Sciatic nerve (tissue), 2 donors: ENCODE results near the gene DLG2. TPM values are rescaled to one million over a fixed set of nuclear protein-coding genes. Genes with fewer than 3 reads are reported as not detected.

ENCODE experiments used
- ATAC-seq: fragments of 200-7000 bp; cut with Tn5 transposase; one replicate; pipeline ENCODE4 v1.9.1; 2020; ENCODE audit warnings: mild to moderate bottlenecking, moderate library complexity
- DNase-seq: peaks from one replicate; pipeline ENCODE4 v3.0.0-alpha.2; 2020; ENCODE audit warnings: low spot score
- intact Hi-C: fragments of 100-400 bp; cut with DNase I; formaldehyde crosslinking; loops from one replicate; pipeline ENCODE4 v1.14.2; 2022
- total RNA-seq: library from RNA; stranded (reverse); fragmentation: NEBNext Ultra II Directional; extraction: Animal tissue kit (Norgen Biotek cat#: 25700); gene quantifications from one replicate; pipeline ENCODE4 v1.2.1, GENCODE V29; 2021
- donor health status: DM: no; HTN: no; CAD: no.
- donor health status: DM: no; HTN: no; CAD: no.

The DLG2 gene
- total RNA-seq, 1 donor from 2014 or later, result 17.3 TPM

DNA sequence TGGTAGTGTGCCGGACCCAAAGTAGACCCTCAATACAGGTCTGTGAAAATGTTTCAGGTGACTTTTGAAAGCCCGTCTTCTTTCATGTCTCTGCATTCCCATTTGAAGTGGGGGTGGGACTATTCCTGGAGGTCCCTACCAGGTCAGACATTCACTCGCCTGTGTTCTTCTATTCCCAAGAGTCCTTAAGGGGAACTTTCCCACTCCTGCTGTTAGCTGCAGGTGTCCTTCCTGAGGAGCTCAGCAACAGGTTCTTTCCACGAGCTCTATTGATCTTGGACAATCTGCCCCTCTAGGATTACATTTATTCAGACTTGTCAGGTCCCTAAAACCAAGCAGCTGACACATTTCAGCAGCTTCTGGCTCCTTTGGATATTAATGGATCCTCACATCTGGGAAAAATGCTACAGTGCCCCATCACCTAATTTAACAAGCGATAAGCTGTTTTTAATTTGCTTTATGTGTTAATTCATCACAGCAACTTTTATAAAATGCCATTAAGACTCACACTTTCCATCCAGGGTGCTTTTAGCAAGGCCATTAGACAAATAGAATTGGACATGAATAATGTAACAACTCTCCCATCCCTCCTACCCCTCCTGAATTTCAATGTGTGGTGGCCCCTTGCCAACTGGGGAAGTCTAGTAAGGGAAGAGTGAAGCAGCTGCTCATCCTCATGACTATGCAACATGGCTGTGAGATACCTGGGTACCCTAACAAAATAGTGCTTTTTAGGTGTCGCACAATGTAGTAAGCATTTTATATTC, 2081.5 kb downstream of the DLG2 start:
- ATAC-seq, result no peak
- intact Hi-C loops, result no loop called here
- DNase-seq, result no peak

GRCh38 chr11:83544846-83545245, 2082.3 kb downstream of the DLG2 start:
- no peak for ATAC-seq
- DNase-seq, result no peak

GRCh38 chr11:83543706-83544439, 2083.3 kb downstream of the DLG2 start:
- DNase-seq (no peak), ATAC-seq (no peak)
- intact Hi-C loops, result no loop called here

More at GRCh38 chr11:83544846-83545245, 2082.3 kb downstream of the DLG2 start:
- intact Hi-C loops, result no loop called here

- no peak for ATAC-seq
- intact Hi-C loops, result no loop called here
These were observed 2084.3 kb downstream of the DLG2 start for GRCh38 chr11:83542861-83543260.

GRCh38 chr11:83540728-83541127, 2086.4 kb downstream of the DLG2 start:
- intact Hi-C loops, result no loop called here
- no peak for DNase-seq
- no peak for ATAC-seq

More at GRCh38 chr11:83542861-83543260, 2084.3 kb downstream of the DLG2 start:
- no peak for DNase-seq

DNA sequence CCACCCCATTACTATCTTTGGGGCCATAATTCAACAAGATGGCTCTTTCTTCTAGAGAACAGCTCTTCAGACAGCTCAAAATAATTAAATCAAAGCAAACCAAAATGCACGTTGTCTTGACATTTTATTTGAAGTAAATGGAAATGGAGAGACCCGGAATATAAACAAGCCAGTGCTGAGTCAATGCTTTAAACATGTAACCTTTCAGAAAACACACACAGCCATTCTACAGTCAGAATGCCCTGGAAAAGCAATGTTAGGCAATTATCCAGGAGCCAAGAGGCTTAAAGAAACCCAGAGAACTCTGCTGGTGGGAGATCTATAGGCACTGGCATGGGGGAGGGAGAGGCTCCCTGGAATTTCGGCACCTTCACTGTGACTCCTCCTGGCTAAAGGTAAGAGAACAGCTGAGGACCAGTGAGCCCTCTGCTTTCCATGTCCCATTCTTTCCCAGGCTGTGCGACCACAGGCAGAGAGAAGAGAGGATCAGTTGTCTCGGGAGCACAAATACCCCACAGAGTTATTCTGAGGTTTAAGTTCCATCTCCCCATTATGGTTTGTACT, 2086.9 kb downstream of the DLG2 start:
- intact Hi-C loops, result no loop called here
- ATAC-seq, result no peak
- DNase-seq, result no peak

DNA sequence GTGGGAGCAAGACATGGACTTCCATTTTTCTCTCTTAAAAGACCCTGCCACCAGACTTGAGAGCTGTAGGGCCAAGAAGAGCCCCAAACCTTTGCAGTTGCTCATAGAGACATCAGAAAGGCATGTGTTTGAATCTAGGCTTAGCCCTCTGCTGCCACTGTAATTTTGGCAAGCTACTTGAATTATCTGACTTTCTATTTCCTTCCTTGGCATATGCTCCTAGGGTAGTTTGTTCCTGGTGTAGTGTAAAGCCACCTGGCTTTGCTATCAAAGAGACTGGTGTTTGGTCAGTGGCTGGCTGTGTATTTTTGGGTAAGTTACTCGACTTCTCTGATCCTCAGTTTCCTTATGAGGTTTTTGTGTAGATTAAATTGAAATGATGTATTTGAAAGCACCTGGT, 2088.9 kb downstream of the DLG2 start:
- DNase-seq (no peak), ATAC-seq (no peak)
- intact Hi-C loops, result no loop called here

DNA sequence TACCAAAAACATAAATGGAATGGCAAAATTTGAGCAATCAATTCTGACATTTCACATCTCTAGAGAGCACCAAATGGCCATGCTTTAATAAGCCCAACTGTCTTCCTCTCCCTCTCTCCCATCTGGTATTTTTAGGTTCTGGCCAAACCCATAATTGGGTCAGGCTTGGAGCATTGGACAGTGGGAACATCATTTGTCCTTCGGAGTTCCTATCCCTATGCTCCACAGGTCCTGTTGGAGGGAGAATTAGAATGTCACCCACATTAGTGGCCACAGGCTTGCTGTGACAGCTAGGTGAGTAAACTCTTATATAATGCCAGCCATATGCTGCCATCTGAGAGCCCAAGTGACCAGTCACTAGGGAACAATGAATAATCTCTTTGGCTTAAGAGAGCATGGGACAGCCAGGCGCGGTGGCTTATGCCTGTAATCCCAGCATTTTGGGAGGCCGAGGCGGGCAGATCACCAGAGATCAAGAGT, 2090.0 kb downstream of the DLG2 start:
- intact Hi-C loops, result no loop called here
- ATAC-seq (no peak), DNase-seq (no peak)

- ATAC-seq (no peak), DNase-seq (no peak)
- intact Hi-C loops, result no loop called here
These were observed 2094.0 kb downstream of the DLG2 start for GRCh38 chr11:83533166-83533565.

DNA sequence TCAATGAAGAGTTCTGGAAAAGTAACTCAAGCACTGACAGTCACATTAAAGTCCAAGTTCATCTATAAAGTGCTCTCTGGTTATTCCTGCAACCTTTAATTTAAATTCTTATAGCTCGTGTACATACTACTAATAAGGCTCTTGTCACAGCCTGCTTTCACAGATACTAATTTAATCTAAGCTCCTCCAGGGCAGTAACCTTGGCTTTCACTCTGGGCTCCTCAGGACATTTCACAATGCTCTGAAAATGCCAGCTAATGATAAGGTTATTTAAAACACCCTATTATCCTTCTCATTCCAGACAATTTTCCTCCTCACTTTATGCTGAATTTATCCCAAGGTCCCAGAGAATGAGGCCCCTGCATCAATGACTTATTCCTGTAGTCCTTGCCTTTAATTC, 2098.3 kb downstream of the DLG2 start:
- DNase-seq (no peak), ATAC-seq (no peak)
- intact Hi-C loops, result no loop called here

DNA sequence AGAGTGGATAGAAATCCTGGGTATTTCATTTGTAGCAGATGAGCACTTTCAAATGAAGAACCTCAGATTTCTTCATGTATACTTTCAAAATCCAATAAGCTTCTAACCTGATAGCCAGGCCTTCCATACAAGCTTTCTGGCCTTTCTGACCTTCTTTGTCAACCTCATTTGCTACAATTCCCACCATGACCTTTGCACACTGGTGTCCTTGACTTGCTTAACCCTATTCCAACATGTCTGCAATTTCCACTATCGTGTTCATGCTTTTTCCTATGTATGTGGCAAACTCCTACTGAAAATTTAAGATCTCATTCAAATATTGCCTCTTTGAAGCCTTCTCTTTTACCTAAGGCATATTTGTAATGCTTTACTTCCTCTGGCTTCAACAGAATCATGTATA, 2098.9 kb downstream of the DLG2 start:
- no peak for DNase-seq
- ATAC-seq, result no peak
- intact Hi-C loops, result no loop called here

GRCh38 chr11:83523676-83524075, 2103.5 kb downstream of the DLG2 start:
- DNase-seq (no peak), ATAC-seq (no peak)
- intact Hi-C loops, result no loop called here

- DNase-seq (no peak), ATAC-seq (no peak)
- intact Hi-C loops, result no loop called here
These were observed 2104.2 kb downstream of the DLG2 start for GRCh38 chr11:83522911-83523310.

GRCh38 chr11:83521647-83522596, 2105.2 kb downstream of the DLG2 start:
- DNase-seq, result no peak
- intact Hi-C loops, result no loop called here
- ATAC-seq, result no peak

DNA sequence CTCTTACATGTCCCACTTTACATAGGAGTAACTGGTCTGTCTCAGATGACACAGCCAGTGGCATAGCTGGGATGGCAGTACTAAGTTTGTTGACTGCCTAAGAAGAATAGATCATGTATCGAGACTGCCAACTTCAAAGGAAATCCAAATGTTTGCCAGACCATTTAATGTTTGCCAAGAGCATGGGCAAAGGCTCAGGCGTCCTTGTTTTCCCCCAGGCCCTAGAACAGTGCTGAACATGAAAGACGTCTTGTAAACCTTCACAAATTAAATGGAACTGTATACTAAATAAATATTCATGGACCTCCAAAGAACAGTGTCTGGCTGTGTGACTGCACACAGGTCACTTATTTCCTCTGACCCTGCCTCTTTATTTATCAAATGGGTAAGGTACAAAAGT, 2106.3 kb downstream of the DLG2 start:
- intact Hi-C loops, result no loop called here
- DNase-seq (no peak), ATAC-seq (no peak)

DNA sequence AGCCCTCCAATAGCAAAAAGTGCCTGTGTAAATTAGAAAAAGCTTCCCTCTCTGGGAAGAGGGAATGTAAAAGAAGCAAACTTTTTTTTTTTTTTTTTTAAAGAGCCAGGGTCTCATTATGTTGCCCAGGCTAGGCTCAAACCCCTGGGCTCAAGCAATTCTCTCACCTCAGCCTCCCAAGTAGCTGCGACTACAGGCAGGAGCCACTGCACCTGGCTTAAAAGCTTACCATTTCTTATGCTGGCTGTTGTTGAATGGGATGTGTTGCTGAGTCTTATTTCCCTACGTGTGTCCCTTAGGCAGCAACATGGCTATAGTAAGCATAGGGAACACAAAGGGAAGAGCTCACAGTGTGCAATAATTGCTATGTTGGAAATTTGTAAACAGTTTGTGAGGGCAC, 2115.5 kb downstream of the DLG2 start:
- intact Hi-C loops, result no loop called here
- ATAC-seq (no peak), DNase-seq (no peak)

DNA sequence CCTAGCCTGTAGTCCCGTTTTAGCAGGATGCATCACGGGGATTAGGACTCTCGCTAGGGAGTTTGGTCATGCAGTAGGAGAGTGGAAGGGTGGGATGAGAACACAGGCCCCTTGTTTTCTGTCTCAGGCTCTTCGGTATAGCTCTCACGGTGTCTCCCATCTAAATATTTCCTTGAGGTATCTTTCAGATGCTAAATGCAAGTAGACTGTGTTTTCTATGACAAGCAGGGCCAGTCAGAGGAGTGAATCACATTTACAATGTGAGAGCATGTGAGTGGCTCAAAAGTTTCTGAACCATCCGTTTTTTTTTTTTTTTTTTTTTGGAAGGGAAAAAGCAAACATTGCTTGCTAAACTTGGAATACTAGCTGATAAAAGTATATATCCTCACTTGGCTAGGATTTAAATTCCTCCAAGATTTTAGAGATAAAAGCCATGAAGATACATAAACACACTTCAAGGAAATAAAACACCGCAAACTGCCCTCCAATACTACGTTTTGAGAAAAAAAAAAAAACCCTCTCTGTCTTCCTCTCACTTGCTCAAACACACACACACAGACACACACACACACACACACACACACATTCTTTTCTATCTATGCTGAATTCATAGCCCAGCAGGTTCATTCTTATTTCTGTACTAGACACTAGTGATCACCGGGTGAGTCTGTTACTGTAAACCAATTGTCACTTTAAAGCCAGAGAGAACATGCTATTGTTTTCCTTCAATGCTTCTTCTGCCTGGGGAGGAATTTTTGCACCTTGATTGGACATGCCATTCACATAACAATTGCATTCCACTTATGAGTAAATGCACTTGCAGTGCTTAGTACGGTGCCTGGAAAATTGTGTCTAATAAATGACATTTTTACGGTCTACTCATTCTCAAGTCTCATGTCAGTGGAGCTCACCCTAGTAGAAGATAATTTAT, 2116.3 kb downstream of the DLG2 start:
- intact Hi-C loops, result no loop called here
- ATAC-seq, result no peak
- no peak for DNase-seq

GRCh38 chr11:83508804-83509203, 2118.3 kb downstream of the DLG2 start:
- DNase-seq, result no peak
- intact Hi-C loops, result no loop called here
- ATAC-seq, result no peak
